Right lobe of liver (tissue), 4 donors: ENCODE results near the gene ZNF3.

ENCODE experiments used
- POLR2A ChIP-seq: fragments of 450-650 bp; IDR thresholded peaks from one replicate; pipeline ENCODE4 v1.6.1; 2017; ENCODE audit warnings: antibody characterized with exemption, mild to moderate bottlenecking
- TF ChIP-seq, protein P1 (sequence below), 4 donors: fragments of 200-600 bp in 3 of 4; fragments of 450-650 bp in 1 of 4; IDR thresholded peaks; one replicate each; pipeline versions ENCODE4 v1.5.1 to v1.8.0; 2016 to 2022; ENCODE audit warnings: antibody characterized with exemption in 4 of 4, mild to moderate bottlenecking in 2 of 4
- donor health status: DM: no; HTN: no; CAD: no.
- donor health status: DM: no; HTN: no; CAD: no.
- donor health status: DM: no; HTN: yes; CAD: no.

- TF ChIP-seq, protein P1, sequence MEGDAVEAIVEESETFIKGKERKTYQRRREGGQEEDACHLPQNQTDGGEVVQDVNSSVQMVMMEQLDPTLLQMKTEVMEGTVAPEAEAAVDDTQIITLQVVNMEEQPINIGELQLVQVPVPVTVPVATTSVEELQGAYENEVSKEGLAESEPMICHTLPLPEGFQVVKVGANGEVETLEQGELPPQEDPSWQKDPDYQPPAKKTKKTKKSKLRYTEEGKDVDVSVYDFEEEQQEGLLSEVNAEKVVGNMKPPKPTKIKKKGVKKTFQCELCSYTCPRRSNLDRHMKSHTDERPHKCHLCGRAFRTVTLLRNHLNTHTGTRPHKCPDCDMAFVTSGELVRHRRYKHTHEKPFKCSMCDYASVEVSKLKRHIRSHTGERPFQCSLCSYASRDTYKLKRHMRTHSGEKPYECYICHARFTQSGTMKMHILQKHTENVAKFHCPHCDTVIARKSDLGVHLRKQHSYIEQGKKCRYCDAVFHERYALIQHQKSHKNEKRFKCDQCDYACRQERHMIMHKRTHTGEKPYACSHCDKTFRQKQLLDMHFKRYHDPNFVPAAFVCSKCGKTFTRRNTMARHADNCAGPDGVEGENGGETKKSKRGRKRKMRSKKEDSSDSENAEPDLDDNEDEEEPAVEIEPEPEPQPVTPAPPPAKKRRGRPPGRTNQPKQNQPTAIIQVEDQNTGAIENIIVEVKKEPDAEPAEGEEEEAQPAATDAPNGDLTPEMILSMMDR (IDR thresholded peaks at IDR 0.05): no peak
- TF ChIP-seq POLR2A: peak; percentile 47
Observed at GRCh38 chr7:100119072-100119969, 37.8 kb upstream of the ZNF3 start, which contains the start of the genes CNPY4 and TAF6.
